HepG2 (cell line): ENCODE results near the gene ATP5MC2. TPM values are rescaled to one million over a fixed set of nuclear protein-coding genes. Genes with fewer than 3 reads are reported as not detected.
A peak's percentile ranks its signal among the peaks of the same experiment; 100 is the strongest.

Experiments
- ATAC-seq: fragments of 200-7000 bp; cut with Tn5 transposase; 3 replicates; pipeline ENCODE4 v1.9.1; 2020; ENCODE audit warnings: mild to moderate bottlenecking, moderate library complexity
- BruUV-seq: library from RNA; stranded (reverse); fragments of 400-500 nt; replicated peaks from 2 replicates; lab custom pipeline; 2021; lab: Mats Ljungman, UMichigan
- CTCF ChIA-PET: fragments of 300-600 bp; formaldehyde crosslinking; extraction: SDS; loops from one replicate; lab custom pipeline; 2021; ENCODE audit warnings: low total read pairs, inconsistent platforms, low intra/inter-chr PET ratio; lab: Yijun Ruan, JAX
- POLR2A ChIA-PET: fragments of 350-600 bp; sonication (Branson Sonifier 250); formaldehyde crosslinking; loops from one replicate; lab custom pipeline; 2020; ENCODE audit warnings: antibody characterized with exemption, inconsistent platforms; lab: Yijun Ruan, JAX
- DNase-seq: peaks from one replicate; pipeline ENCODE4 v3.0.0-alpha.2; 2015; ENCODE audit warnings: low spot score
- FAIRE-seq: peaks from 3 replicates; lab custom pipeline; 2011; peaks lifted over from hg19 to GRCh38; lab: Jason Lieb, UNC
- H2AFZ ChIP-seq: one replicate; pipeline ENCODE4 v1.6.1; 2011; ENCODE audit warnings: low read length, inconsistent platforms
- H3K27ac ChIP-seq: fragments of 300-600 bp; 3 replicates; pipeline ENCODE4 v1.8.0; 2011; ENCODE audit warnings: mixed run types, mild to moderate bottlenecking, mixed read lengths, low read length, inconsistent platforms; ENCODE audit not compliant: insufficient read depth; ENCODE audit errors: extremely low read length
- H3K27me3 ChIP-seq, 2 experiments: fragments of 200-600 bp in 1 of 2; 2 replicates in 1 of 2; 3 replicates in 1 of 2; pipeline versions ENCODE4 v1.6.0 to v1.8.0; 2011; ENCODE audit warnings: low read length in 2 of 2, mild to moderate bottlenecking in 2 of 2, moderate library complexity in 2 of 2, inconsistent platforms in 1 of 2; ENCODE audit not compliant: insufficient read depth in 2 of 2, control insufficient read depth in 1 of 2
- H3K36me3 ChIP-seq, 2 experiments: fragments of 200-600 bp in 1 of 2; replicated peaks in 1 of 2; 2 replicates in 1 of 2; 3 replicates in 1 of 2; pipeline versions ENCODE4 v1.5.1 to v1.8.0; 2011; ENCODE audit warnings: low read length in 2 of 2, inconsistent platforms in 1 of 2; ENCODE audit not compliant: insufficient read depth in 2 of 2, control insufficient read depth in 1 of 2
- H3K4me1 ChIP-seq: 2 replicates; pipeline ENCODE4 v1.5.1; 2012; ENCODE audit warnings: low read length, inconsistent platforms; ENCODE audit not compliant: insufficient read depth
- H3K4me2 ChIP-seq: 2 replicates; pipeline ENCODE4 v1.6.0; 2011; ENCODE audit warnings: low read depth, low read length, inconsistent platforms
- H3K4me3 ChIP-seq, 3 experiments: fragments of 200-600 bp in 1 of 3; sonication (generic), shearing (Covaris generic) in 1 of 3; replicated peaks in 1 of 3; 2 replicates each; pipeline ENCODE4 v1.5.1; 2011 to 2016; ENCODE audit warnings: low read length in 3 of 3, inconsistent platforms in 2 of 3, low read depth in 2 of 3, mild to moderate bottlenecking in 2 of 3, control low read depth in 1 of 3, mixed read lengths in 1 of 3; ENCODE audit not compliant: insufficient read depth in 1 of 3
- H3K79me2 ChIP-seq: one replicate; pipeline ENCODE4 v1.6.1; 2011; ENCODE audit warnings: low read length, inconsistent platforms; ENCODE audit not compliant: insufficient read depth
- H3K9ac ChIP-seq: 2 replicates; pipeline ENCODE4 v1.6.0; 2011; ENCODE audit warnings: mild to moderate bottlenecking, low read depth, low read length, inconsistent platforms; ENCODE audit not compliant: insufficient read depth
- H3K9me3 ChIP-seq: 2 replicates; pipeline ENCODE4 v1.5.1; 2012; ENCODE audit warnings: mild to moderate bottlenecking, low read length
- H4K20me1 ChIP-seq: 2 replicates; pipeline ENCODE4 v1.6.0; 2011; ENCODE audit warnings: inconsistent platforms, mild to moderate bottlenecking, low read length, moderate library complexity; ENCODE audit not compliant: insufficient read depth
- DMAP1 ChIP-seq: IDR thresholded peaks from 2 replicates; pipeline ENCODE4 v1.6.1; 2016
- ETV6 ChIP-seq: sonication (generic); formaldehyde crosslinking; conservative IDR thresholded peaks from 2 replicates; pipeline ENCODE4 v1.4.0; 2020; ENCODE audit warnings: missing genetic modification reagents
- HNRNPUL1 ChIP-seq: fragments of 200-400 bp; formaldehyde crosslinking; IDR thresholded peaks from 2 replicates; pipeline ENCODE4 v1.6.1; 2017; ENCODE audit warnings: low read depth, mild to moderate bottlenecking, low read length, moderate library complexity
- IKZF4 ChIP-seq: sonication (generic); formaldehyde crosslinking; IDR thresholded peaks from 2 replicates; pipeline ENCODE4 v1.5.1; 2020; ENCODE audit warnings: borderline replicate concordance, mild to moderate bottlenecking, low read depth, missing genetic modification reagents; ENCODE audit errors: not compliant biosample characterization
- KLF13 ChIP-seq: sonication (generic); formaldehyde crosslinking; IDR thresholded peaks from 2 replicates; pipeline ENCODE4 v1.4.0; 2020; ENCODE audit warnings: mild to moderate bottlenecking, missing genetic modification reagents
- MED13 ChIP-seq: sonication (generic); formaldehyde crosslinking; IDR thresholded peaks from 2 replicates; pipeline ENCODE4 v1.5.0; 2020; ENCODE audit warnings: missing genetic modification reagents
- RFXAP ChIP-seq: sonication (generic); formaldehyde crosslinking; IDR thresholded peaks from 2 replicates; pipeline ENCODE4 v1.4.0; 2020; ENCODE audit warnings: missing genetic modification reagents, borderline replicate concordance
- ZNF44 ChIP-seq: sonication (generic); formaldehyde crosslinking; IDR thresholded peaks from 2 replicates; pipeline ENCODE4 v1.5.1; 2020; ENCODE audit warnings: mild to moderate bottlenecking, missing genetic modification reagents
- ZNF670 ChIP-seq: sonication (generic); formaldehyde crosslinking; IDR thresholded peaks from 2 replicates; pipeline ENCODE4 v1.8.0; 2022; ENCODE audit warnings: mild to moderate bottlenecking, missing genetic modification reagents, borderline replicate concordance
- ZNF773 ChIP-seq: sonication (generic); formaldehyde crosslinking; IDR thresholded peaks from 2 replicates; pipeline ENCODE4 v1.4.0; 2020; ENCODE audit warnings: missing genetic modification reagents, borderline replicate concordance
- WGBS: methylation state at CpG from one replicate; pipeline ENCODE4 v1.1.6; 2017; ENCODE audit warnings: low lambda C conversion rate; 5-methylcytosine and 5-hydroxymethylcytosine counted together
- in situ Hi-C: cut with HindIII; loops from 2 replicates; pipeline ENCODE4 v1.10.0; 2017; ENCODE audit warnings: low pct_unique_long_range_greater_than_20kb; ENCODE audit not compliant: extremely low pct_ligation_motif_present
- intact Hi-C: fragments of 100-400 bp; cut with micrococcal nuclease; formaldehyde crosslinking; loops from one replicate; pipeline ENCODE4 v1.10.0; 2022; ENCODE audit not compliant: unreplicated experiment
- polyA plus RNA-seq, 8 experiments: library from polyadenylated mRNA; depleted of rRNA in 3 of 8; stranded (reverse) in 7 of 8; unstranded in 1 of 8; fragments of >200 nt; fragmentation: Illumina TruSeq in 4 of 8; extraction: Trizol in 4 of 8; gene quantifications; 2 replicates each; pipeline versions ENCODE4 v1.2.1 to v1.2.3, GENCODE V29; 2011 to 2016; ENCODE audit warnings: low read depth in 4 of 8, missing spikeins in 1 of 8, mixed read lengths in 1 of 8; ENCODE audit not compliant: insufficient read depth in 1 of 8
- total RNA-seq, 5 experiments: library from RNA; depleted of rRNA; stranded (reverse); fragments of >200 nt; fragmentation: Illumina TruSeq; extraction: Trizol; gene quantifications; 2 replicates each; pipeline ENCODE4 v1.2.3, GENCODE V29; 2016; ENCODE audit warnings: low read depth in 1 of 5
- TF ChIP-seq, protein P1 (sequence below): sonication (generic); formaldehyde crosslinking; IDR thresholded peaks from 2 replicates; pipeline ENCODE4 v1.4.0; 2020; ENCODE audit warnings: missing genetic modification reagents, mild to moderate bottlenecking, borderline replicate concordance
- TF ChIP-seq, protein P2 (sequence below): sonication (generic); formaldehyde crosslinking; IDR thresholded peaks from 2 replicates; pipeline ENCODE4 v1.4.0; 2020; ENCODE audit warnings: missing genetic modification reagents
- TF ChIP-seq, protein P3 (sequence below): IDR thresholded peaks from 2 replicates; pipeline ENCODE4 v1.6.1; 2016
- TF ChIP-seq, protein P4 (sequence below): sonication (generic); formaldehyde crosslinking; IDR thresholded peaks from 2 replicates; pipeline ENCODE4 v1.8.1; 2023; ENCODE audit warnings: mild to moderate bottlenecking, missing genetic modification reagents

ATP5MC2 gene
- total and polyA plus RNA-seq, 2 of the 13 experiments (the other 11 are each of a cell fraction or from before 2014, with no cell fraction given) = 230 to 257 TPM

DNA sequence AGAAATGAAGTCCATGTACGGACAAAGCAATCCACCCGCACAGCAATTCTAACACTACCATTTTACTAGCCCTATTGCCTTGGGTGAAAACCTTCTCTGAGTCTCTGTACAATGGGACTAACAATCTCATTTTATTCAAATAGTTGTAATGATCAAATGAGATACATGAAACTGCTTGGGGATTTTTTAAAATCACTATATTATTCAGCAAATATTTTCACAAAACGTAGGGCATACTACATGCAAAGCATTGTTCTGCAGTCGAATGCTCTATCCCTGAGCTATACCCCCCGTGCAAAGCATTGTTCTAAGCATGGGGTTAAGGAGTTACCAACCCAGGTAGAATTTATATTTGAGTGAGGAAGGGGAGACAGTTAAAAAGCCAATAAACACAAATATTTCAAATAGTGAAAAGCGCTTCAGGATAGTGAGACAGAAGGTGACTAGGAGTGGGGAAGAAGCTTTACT is 49.1 kb downstream of the ATP5MC2 start (continued):
- TF ChIP-seq, protein P1, sequence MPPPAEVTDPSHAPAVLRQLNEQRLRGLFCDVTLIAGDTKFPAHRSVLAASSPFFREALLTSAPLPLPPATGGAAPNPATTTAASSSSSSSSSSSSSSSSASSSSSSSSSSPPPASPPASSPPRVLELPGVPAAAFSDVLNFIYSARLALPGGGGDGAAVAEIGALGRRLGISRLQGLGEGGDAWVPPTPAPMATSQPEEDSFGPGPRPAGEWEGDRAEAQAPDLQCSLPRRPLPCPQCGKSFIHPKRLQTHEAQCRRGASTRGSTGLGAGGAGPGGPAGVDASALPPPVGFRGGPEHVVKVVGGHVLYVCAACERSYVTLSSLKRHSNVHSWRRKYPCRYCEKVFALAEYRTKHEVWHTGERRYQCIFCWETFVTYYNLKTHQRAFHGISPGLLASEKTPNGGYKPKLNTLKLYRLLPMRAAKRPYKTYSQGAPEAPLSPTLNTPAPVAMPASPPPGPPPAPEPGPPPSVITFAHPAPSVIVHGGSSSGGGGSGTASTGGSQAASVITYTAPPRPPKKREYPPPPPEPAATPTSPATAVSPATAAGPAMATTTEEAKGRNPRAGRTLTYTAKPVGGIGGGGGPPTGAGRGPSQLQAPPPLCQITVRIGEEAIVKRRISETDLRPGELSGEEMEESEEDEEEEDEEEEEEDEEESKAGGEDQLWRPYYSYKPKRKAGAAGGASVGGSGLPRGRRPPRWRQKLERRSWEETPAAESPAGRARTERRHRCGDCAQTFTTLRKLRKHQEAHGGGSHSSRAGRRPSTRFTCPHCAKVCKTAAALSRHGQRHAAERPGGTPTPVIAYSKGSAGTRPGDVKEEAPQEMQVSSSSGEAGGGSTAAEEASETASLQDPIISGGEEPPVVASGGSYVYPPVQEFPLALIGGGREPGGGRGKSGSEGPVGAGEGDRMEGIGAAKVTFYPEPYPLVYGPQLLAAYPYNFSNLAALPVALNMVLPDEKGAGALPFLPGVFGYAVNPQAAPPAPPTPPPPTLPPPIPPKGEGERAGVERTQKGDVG (CRISPR knock-in tag) = no peak
- 0 out of 2 replicates have a peak, but pooled peaks have one; percentile 64 for TF ChIP-seq ZNF670
- 0 out of 2 replicates have a peak, but pooled peaks have one; percentile 10 for TF ChIP-seq RFXAP (CRISPR knock-in tag)
- TF ChIP-seq IKZF4 (CRISPR knock-in tag) = no peak

DNA sequence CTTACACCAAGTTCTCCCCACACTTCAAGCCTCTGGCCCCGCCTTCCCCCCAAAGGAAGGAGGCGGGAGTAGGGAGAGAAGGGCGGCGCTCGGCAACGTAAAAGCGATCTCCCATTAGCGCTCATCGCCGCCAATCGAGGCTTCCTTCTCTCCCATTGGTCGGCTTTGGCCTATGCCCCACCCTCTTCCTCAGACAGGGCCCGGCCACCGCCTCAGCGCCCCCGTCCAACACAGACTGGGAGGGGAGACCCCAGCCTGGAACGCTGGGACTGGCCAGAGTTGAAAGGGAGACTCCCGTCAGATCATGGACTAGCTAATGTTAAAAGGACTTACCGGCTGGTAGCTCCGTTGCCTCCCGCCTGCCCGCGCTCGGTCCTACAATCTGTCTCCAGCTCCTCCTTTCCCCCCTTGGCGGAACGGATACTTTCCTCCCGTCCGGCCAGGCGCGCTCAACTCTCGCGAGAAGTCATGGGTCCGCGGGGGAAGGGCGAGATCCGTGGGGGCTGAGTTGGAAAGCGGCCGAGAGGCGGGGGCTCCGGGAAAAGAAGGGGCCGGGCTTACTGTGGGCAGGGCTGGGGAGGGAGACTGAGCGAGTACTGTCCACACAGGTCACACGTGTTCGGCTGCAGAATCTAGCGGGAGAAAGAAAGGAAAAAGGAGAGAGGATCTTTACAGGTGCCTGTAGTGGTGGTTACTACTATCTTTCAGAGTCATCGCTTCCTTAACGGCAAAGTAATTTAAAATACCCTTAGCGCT is 49.8 kb downstream of the ATP5MC2 start, which contains the start of gene ATF7:
Gene ATF7, minus strand, starts transcription at position 437 of the 756 bp plus-strand sequence. CDS start 25,382 bp downstream, outside the sequence.
- WGBS = under 1% methylated on average over 34 of the region's 48 CpGs
- H4K20me1 ChIP-seq = no peaks in the 10 kb centered on the region
- H3K9ac ChIP-seq = peak within 1 kb of the TSS; percentile 89
- ChIA-PET POLR2A (interaction anchor here (1.0 to 3.0 kb wide), 11 partner anchors 10 to 125 kb away, joined by 3 to 31 read pairs (median 6); partner anchors contain the start of genes ATP5MC2 and TARBP2), CTCF (interaction anchor here (1.2 kb wide), 1 partner anchor 50 kb away, joined by 3 read pairs; the partner anchor contains the start of gene ATP5MC2)
- no peaks in the 10 kb centered on the region for H3K9me3 ChIP-seq
- H3K27ac ChIP-seq = peak within 1 kb of the TSS; percentile 88
- H3K4me2 ChIP-seq = peak within 1 kb of the TSS; percentile 96
- peaks cover 45% of the 10 kb centered on the region for H3K79me2 ChIP-seq
- ATAC-seq (peak; percentile 97), DNase-seq (peak; percentile 92), FAIRE-seq (peak; percentile 4)
- intact Hi-C loops = loop anchor here (1.0 kb wide), 1 partner anchor 50 kb away; the partner anchor contains the start of gene ATP5MC2
- no peaks in the 10 kb centered on the region; a peak in 1 of 5 replicates for H3K27me3 ChIP-seq
- H3K36me3 ChIP-seq = no peaks in the 10 kb centered on the region
- peak within 1 kb of the TSS; percentile 71 for H2AFZ ChIP-seq
- H3K4me1 ChIP-seq = peaks cover 28% of the 10 kb centered on the region
- in situ Hi-C loops = loop anchor here (5.0 kb wide), 1 partner anchor 51 kb away; the partner anchor contains the start of gene ATP5MC2
- TSS peak; percentile 63 for BruUV-seq
- peak within 1 kb of the TSS; percentile 85 to 95 (median 92) for H3K4me3 ChIP-seq
- TF ChIP-seq DMAP1 = peak; percentile 87; the same call in 1 of the 2 replicates
- TF ChIP-seq, protein P2, sequence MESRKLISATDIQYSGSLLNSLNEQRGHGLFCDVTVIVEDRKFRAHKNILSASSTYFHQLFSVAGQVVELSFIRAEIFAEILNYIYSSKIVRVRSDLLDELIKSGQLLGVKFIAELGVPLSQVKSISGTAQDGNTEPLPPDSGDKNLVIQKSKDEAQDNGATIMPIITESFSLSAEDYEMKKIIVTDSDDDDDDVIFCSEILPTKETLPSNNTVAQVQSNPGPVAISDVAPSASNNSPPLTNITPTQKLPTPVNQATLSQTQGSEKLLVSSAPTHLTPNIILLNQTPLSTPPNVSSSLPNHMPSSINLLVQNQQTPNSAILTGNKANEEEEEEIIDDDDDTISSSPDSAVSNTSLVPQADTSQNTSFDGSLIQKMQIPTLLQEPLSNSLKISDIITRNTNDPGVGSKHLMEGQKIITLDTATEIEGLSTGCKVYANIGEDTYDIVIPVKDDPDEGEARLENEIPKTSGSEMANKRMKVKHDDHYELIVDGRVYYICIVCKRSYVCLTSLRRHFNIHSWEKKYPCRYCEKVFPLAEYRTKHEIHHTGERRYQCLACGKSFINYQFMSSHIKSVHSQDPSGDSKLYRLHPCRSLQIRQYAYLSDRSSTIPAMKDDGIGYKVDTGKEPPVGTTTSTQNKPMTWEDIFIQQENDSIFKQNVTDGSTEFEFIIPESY (CRISPR knock-in tag) = peak; percentile 19; the same call in 1 of the 2 replicates
- TF ChIP-seq ZNF44 (CRISPR knock-in tag) = 0 out of 2 replicates have a peak, but pooled peaks have one; percentile 24
- TF ChIP-seq ETV6 = 0 out of 2 replicates have a peak, but pooled peaks have one; percentile 42
- TF ChIP-seq ZNF773 (CRISPR knock-in tag) = no peak
- TF ChIP-seq, protein P3, sequence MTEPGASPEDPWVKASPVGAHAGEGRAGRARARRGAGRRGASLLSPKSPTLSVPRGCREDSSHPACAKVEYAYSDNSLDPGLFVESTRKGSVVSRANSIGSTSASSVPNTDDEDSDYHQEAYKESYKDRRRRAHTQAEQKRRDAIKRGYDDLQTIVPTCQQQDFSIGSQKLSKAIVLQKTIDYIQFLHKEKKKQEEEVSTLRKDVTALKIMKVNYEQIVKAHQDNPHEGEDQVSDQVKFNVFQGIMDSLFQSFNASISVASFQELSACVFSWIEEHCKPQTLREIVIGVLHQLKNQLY = peak; percentile 96
- TF ChIP-seq, protein P4, sequence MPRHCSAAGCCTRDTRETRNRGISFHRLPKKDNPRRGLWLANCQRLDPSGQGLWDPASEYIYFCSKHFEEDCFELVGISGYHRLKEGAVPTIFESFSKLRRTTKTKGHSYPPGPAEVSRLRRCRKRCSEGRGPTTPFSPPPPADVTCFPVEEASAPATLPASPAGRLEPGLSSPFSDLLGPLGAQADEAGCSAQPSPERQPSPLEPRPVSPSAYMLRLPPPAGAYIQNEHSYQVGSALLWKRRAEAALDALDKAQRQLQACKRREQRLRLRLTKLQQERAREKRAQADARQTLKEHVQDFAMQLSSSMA = no peak
- TF ChIP-seq HNRNPUL1 = no peak
- TF ChIP-seq KLF13 (CRISPR knock-in tag) = no peak
- no peak; the same call in 1 of the 2 replicates for TF ChIP-seq MED13 (CRISPR knock-in tag)
